B cell (primary cell): ENCODE data around the gene PHTF2.

Experiments
- CTCF ChIP-seq: fragments of 200-600 bp; IDR thresholded peaks from one replicate; pipeline ENCODE4 v1.8.0; 2022; ENCODE audit warnings: antibody characterized with exemption, mild to moderate bottlenecking
- EZH2 ChIP-seq: IDR thresholded peaks from 2 replicates; pipeline ENCODE4 v1.6.1; 2012; ENCODE audit warnings: borderline replicate concordance, low read depth, mild to moderate bottlenecking, moderate library complexity, low read length; ENCODE audit not compliant: insufficient read depth, poor library complexity, severe bottlenecking

DNA sequence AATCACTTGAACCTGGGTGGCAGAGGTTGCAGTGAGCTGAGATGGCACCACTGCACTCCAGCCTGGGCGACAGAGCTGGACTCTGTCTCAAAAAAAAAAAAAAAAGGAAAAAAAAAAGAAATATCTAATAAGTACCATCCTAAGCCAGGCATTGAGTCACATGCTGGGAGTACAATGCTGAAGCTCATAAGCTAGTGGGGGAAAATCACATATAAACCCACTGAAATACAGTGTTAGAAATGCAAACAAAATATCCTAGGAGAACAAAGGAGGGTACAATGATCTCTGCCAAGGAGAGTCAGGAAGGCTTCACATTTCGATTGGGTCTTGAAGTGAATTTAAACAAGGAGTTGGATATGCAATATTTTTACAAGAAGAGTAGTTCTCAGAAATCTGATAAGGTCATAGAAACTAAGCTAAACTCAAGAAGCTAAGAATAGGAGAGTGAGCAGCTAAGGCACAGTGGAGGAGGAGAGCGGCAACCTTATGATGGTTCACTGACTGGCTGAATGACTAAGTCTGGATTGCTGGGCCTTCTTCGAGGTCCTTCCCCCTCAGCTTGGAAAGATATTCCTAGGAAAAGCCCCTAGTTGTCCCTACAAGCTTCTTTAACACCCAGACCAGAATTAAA is 115.5 kb downstream of the PHTF2 start:
- TF ChIP-seq CTCF, result no peak
- TF ChIP-seq EZH2, result no peak
